KMS-11 (cell line): ENCODE measurements around the gene GSE1.

ENCODE experiments used
- H2AFZ ChIP-seq: fragments of 200-600 bp; sonication (generic); 2 replicates; pipeline ENCODE4 v1.6.1; 2016; ENCODE audit warnings: antibody characterized with exemption, mixed run types, low read depth
- H3K27ac ChIP-seq: fragments of 200-600 bp; sonication (generic); 2 replicates; pipeline ENCODE4 v1.6.1; 2016; ENCODE audit warnings: mild to moderate bottlenecking, mixed run types
- H3K27me3 ChIP-seq: fragments of 200-600 bp; sonication (generic); 2 replicates; pipeline ENCODE4 v1.6.1; 2017; ENCODE audit warnings: mild to moderate bottlenecking, low read depth, mixed run types, moderate library complexity; ENCODE audit not compliant: insufficient read depth
- H3K36me3 ChIP-seq: fragments of 200-600 bp; sonication (generic); 2 replicates; pipeline ENCODE4 v1.6.1; 2017; ENCODE audit warnings: mild to moderate bottlenecking, mixed run types; ENCODE audit not compliant: insufficient read depth
- H3K4me1 ChIP-seq: fragments of 200-600 bp; sonication (generic); 2 replicates; pipeline ENCODE4 v1.6.1; 2016; ENCODE audit warnings: mild to moderate bottlenecking, low read depth, mixed run types; ENCODE audit not compliant: poor library complexity, severe bottlenecking
- H3K4me2 ChIP-seq: fragments of 200-600 bp; sonication (generic); 2 replicates; pipeline ENCODE4 v1.7.0; 2016; ENCODE audit warnings: mild to moderate bottlenecking, mixed run types
- H3K4me3 ChIP-seq: fragments of 200-600 bp; sonication (generic); IDR thresholded peaks from 2 replicates; pipeline ENCODE4 v1.6.1; 2017; ENCODE audit warnings: low read depth, low read length, mixed read lengths; ENCODE audit not compliant: insufficient read depth
- H3K79me2 ChIP-seq: fragments of 200-600 bp; sonication (generic); 2 replicates; pipeline ENCODE4 v1.6.1; 2016; ENCODE audit warnings: low read depth, mixed run types; ENCODE audit not compliant: insufficient read depth
- H3K9ac ChIP-seq: fragments of 200-600 bp; sonication (generic); 2 replicates; pipeline ENCODE4 v1.6.1; 2016; ENCODE audit warnings: mild to moderate bottlenecking, mixed run types
- H4K20me1 ChIP-seq: fragments of 200-600 bp; sonication (generic); 2 replicates; pipeline ENCODE4 v1.6.1; 2016; ENCODE audit warnings: mild to moderate bottlenecking, mixed run types; ENCODE audit not compliant: insufficient read depth
- TF ChIP-seq, protein P1 (sequence below): fragments of 200-600 bp; sonication (generic); conservative IDR thresholded peaks from 2 replicates; pipeline ENCODE4 v1.6.1; 2017; ENCODE audit warnings: low read depth, mild to moderate bottlenecking, antibody characterized with exemption, low read length, moderate library complexity, mixed read lengths

Gene GSE1

DNA sequence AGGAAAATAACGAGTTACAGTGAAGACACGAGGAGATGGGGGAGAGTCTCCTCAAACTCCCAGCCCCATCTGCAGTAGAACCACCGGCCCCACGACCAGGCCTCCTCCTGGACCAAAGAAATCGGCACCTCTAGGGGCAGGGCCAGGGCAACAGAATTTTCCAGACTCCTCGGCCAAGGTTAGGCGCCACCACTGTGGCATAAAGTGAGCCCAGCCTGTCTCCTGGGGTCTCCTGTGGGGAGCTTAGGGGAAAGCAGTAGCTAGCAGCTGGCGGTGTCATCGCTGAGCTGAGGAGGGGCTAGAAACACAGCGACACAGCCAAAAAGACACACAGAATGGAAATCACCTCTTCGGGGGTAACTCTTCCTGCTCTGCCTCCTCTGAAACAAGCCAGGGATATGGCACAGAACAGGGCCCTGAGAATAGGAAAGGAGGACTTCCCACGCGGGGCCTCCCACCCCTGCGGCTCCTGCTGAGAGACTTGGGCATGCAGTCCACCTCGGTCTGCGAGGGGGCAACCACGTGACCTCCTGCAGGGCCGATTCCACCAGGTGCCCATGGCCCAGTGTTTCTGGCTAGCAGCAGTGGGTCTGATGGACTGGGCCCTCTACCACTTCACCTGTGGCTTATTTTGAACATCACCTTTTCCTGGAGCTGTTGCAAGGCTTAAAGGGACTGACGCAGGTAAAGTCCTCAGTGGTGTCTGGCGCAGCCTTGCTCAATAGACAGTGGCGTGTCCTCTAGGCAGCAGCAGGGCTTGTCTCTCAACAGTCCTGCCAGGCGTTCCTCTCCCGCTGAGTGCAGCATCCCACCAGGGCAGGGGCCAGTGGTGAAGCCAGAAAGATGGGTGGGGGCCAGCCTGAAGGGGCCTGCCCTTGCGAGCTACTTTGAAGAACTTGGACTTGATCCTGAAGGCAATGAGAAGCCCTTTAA, 82.3 kb downstream of the GSE1 start:
- Histone ChIP-seq H3K4me2 (no peak overlapping the region), H3K36me3 (no peaks in the 10 kb centered on the region), H3K9ac (no peak overlapping the region), H3K79me2 (no peaks in the 10 kb centered on the region), H3K4me1 (no peaks in the 10 kb centered on the region), H3K27ac (no peak overlapping the region), H3K4me3 (no peak overlapping the region), H4K20me1 (no peaks in the 10 kb centered on the region), H2AFZ (no peak overlapping the region), H3K27me3 (peaks cover 52% of the 10 kb centered on the region)
- TF ChIP-seq, protein P1, sequence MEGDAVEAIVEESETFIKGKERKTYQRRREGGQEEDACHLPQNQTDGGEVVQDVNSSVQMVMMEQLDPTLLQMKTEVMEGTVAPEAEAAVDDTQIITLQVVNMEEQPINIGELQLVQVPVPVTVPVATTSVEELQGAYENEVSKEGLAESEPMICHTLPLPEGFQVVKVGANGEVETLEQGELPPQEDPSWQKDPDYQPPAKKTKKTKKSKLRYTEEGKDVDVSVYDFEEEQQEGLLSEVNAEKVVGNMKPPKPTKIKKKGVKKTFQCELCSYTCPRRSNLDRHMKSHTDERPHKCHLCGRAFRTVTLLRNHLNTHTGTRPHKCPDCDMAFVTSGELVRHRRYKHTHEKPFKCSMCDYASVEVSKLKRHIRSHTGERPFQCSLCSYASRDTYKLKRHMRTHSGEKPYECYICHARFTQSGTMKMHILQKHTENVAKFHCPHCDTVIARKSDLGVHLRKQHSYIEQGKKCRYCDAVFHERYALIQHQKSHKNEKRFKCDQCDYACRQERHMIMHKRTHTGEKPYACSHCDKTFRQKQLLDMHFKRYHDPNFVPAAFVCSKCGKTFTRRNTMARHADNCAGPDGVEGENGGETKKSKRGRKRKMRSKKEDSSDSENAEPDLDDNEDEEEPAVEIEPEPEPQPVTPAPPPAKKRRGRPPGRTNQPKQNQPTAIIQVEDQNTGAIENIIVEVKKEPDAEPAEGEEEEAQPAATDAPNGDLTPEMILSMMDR, result no peak

DNA sequence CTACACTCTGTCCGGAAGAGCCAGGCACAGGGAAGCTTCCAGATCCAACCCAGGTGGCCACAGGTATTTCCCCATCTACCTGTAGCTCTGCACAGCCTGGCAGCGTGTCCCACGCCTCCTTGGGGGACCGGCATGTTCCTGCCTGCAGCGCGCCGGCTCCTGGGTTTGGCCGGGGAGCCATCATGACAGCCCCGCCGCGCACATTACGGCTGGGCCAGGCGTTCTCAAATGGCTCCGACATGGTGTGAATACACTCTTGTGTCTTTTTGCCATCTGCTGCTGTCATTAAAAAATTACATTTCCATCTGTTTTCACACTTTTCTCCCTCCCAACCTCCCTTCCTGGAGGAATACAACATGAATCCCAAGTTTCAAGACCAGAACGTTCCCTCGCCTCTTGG, 83.7 kb downstream of the GSE1 start:
- Histone ChIP-seq H3K4me2 (no peak overlapping the region), H3K4me1 (no peaks in the 10 kb centered on the region), H3K27ac (no peak overlapping the region), H4K20me1 (no peaks in the 10 kb centered on the region), H3K9ac (no peak overlapping the region), H3K27me3 (peaks cover 61% of the 10 kb centered on the region), H3K79me2 (no peaks in the 10 kb centered on the region), H3K4me3 (no peak overlapping the region), H3K36me3 (no peaks in the 10 kb centered on the region), H2AFZ (no peak overlapping the region)
- TF ChIP-seq, protein P1, result no peak

DNA sequence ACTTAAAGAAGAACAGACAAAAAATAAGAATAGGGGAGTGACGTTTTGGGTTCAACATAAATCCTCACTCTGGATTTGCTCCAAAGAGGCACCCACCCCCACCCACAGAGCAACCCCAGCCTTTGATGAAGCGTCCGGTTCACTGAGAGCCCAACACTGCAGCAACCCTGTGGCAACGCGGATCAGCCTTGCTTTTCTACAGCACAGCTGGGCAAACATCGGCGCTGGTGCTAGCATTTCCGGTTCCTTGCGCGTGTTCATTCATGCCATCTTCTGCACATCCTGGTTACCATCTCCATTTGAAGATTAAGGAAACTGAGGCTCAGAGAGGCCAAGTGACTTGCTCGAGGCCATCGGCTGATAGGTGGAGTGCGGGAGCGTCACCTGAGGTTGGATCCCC, 84.3 kb downstream of the GSE1 start:
- H2AFZ ChIP-seq, result no peak overlapping the region
- H3K4me3 ChIP-seq, result no peak overlapping the region
- H3K79me2 ChIP-seq, result no peaks in the 10 kb centered on the region
- H3K9ac ChIP-seq, result no peak overlapping the region
- no peaks in the 10 kb centered on the region for H4K20me1 ChIP-seq
- H3K27me3 ChIP-seq, result peaks cover 66% of the 10 kb centered on the region
- H3K27ac ChIP-seq, result no peak overlapping the region
- H3K36me3 ChIP-seq, result no peaks in the 10 kb centered on the region
- H3K4me1 ChIP-seq, result no peaks in the 10 kb centered on the region
- TF ChIP-seq, protein P1, result no peak
- H3K4me2 ChIP-seq, result no peak overlapping the region

DNA sequence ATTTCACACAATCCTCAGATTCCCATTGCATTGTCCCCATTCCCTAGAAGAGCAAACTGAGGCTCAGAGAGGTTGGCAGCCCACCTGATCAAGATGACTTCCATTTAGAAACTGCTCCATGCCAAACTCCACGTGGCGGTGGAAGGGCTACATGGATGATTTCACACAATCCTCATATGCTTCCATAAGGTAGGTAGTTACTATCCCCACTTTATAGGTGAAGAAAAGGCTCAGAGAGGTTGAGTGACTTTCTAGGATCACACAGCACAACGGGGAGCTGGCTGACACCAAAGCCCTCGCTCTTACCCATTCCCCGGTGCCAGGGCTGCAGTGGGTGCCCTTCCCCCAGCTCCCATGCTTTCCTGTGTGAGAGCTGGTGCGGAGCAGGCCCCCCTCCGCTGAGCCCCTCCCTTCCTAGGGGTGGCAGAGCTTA, 85.4 kb downstream of the GSE1 start:
- TF ChIP-seq, protein P1, result no peak
- no peak overlapping the region for H3K27ac ChIP-seq
- no peak overlapping the region for H3K4me3 ChIP-seq
- no peaks in the 10 kb centered on the region for H3K36me3 ChIP-seq
- no peaks in the 10 kb centered on the region for H3K79me2 ChIP-seq
- no peak overlapping the region for H3K4me2 ChIP-seq
- H3K4me1 ChIP-seq, result no peaks in the 10 kb centered on the region
- no peaks in the 10 kb centered on the region for H4K20me1 ChIP-seq
- no peak overlapping the region for H3K9ac ChIP-seq
- no peak overlapping the region for H2AFZ ChIP-seq
- peaks cover 76% of the 10 kb centered on the region for H3K27me3 ChIP-seq
